HCT116 (cell line): ENCODE data around the gene SETD5. TPM values are rescaled to one million over a fixed set of nuclear protein-coding genes. Genes with fewer than 3 reads are reported as not detected.

ENCODE experiments used
- ATAC-seq: fragments of 200-7000 bp; cut with Tn5 transposase; 2 replicates; pipeline ENCODE4 v1.9.1; 2020; ENCODE audit warnings: mild to moderate bottlenecking, moderate library complexity
- BruUV-seq: library from RNA; stranded (reverse); fragments of 400-500 nt; replicated peaks from 2 replicates; lab custom pipeline; 2021; lab: Mats Ljungman, UMichigan
- CTCF ChIA-PET: fragments of 300-600 bp; sonication (Branson Sonifier 250); formaldehyde crosslinking; loops from one replicate; lab custom pipeline; 2021; ENCODE audit warnings: antibody characterized with exemption; lab: Charles Lee
- POLR2A ChIA-PET: fragments of 300-600, 350-600 bp; sonication (Branson Sonifier 250); formaldehyde crosslinking; loops from one replicate; lab custom pipeline; 2021; ENCODE audit warnings: antibody characterized with exemption; lab: Charles Lee
- RAD21 ChIA-PET, 2 experiments: fragments of 300-600 bp; sonication (Branson Sonifier 250); formaldehyde crosslinking; loops; one replicate each; lab custom pipeline; 2023; ENCODE audit warnings: low total read pairs in 2 of 2; ENCODE audit not compliant: uncharacterized antibody in 2 of 2, unreplicated experiment in 2 of 2, low non-redundant PET in 1 of 2; lab: Charles Lee
- DNase-seq: peaks from one replicate; pipeline ENCODE4 v3.0.0-alpha.2; 2010; ENCODE audit warnings: low read depth, low spot score
- H2AFZ ChIP-seq: fragments of 200-600 bp; shearing (Covaris generic), sonication (generic); 2 replicates; pipeline ENCODE4 v1.6.1; 2017; ENCODE audit warnings: low read depth, mixed run types, mixed read lengths, antibody characterized with exemption, low read length; ENCODE audit not compliant: poor library complexity, severe bottlenecking
- H3K27ac ChIP-seq: 2 replicates; pipeline ENCODE4 v1.5.1; 2012; ENCODE audit warnings: low read depth, low read length
- H3K27me3 ChIP-seq: fragments of 200-600 bp; sonication (generic); 2 replicates; pipeline ENCODE4 v1.6.1; 2016; ENCODE audit warnings: mixed run types, low read length, mixed read lengths; ENCODE audit not compliant: insufficient read depth
- H3K36me3 ChIP-seq, 2 experiments: fragments of 200-500 bp in 1 of 2; fragments of 200-600 bp in 1 of 2; sonication (Bioruptor generic) in 1 of 2; sonication (generic) in 1 of 2; 2 replicates each; pipeline versions ENCODE4 v1.5.1 to v1.6.1; 2014 to 2016; ENCODE audit warnings: low read length in 2 of 2, inconsistent platforms in 1 of 2, mixed read lengths in 1 of 2, mixed run types in 1 of 2; ENCODE audit not compliant: insufficient read depth in 2 of 2, control insufficient read depth in 1 of 2
- H3K4me1 ChIP-seq, 2 experiments: fragments of 200-600 bp in 1 of 2; sonication (generic) in 1 of 2; 2 replicates each; pipeline versions ENCODE4 v1.5.1 to v1.6.1; 2012 to 2017; ENCODE audit warnings: low read length in 2 of 2, inconsistent platforms in 1 of 2, mild to moderate bottlenecking in 1 of 2, mixed read lengths in 1 of 2, mixed run types in 1 of 2, moderate library complexity in 1 of 2; ENCODE audit not compliant: insufficient read depth in 2 of 2, control insufficient read depth in 1 of 2
- H3K4me2 ChIP-seq: fragments of 200-600 bp; sonication (generic); 2 replicates; pipeline ENCODE4 v1.6.1; 2017; ENCODE audit warnings: mixed run types, low read length, mixed read lengths
- H3K4me3 ChIP-seq, 2 experiments: fragments of 200-600 bp in 1 of 2; sonication (generic) in 1 of 2; replicated peaks in 1 of 2; 2 replicates each; pipeline ENCODE4 v1.5.1; 2011 to 2016; ENCODE audit warnings: low read length in 2 of 2, control low read depth in 1 of 2, low read depth in 1 of 2, mild to moderate bottlenecking in 1 of 2, mixed read lengths in 1 of 2, mixed run types in 1 of 2
- H3K79me2 ChIP-seq: fragments of 200-600 bp; sonication (generic); 2 replicates; pipeline ENCODE4 v1.6.1; 2017; ENCODE audit warnings: mild to moderate bottlenecking, mixed run types, low read length, moderate library complexity, mixed read lengths; ENCODE audit not compliant: insufficient read depth
- H3K9ac ChIP-seq: fragments of 200-600 bp; sonication (generic); 2 replicates; pipeline ENCODE4 v1.6.1; 2016; ENCODE audit warnings: low read length, mixed read lengths
- H3K9me2 ChIP-seq: fragments of 200-600 bp; sonication (generic), shearing (Covaris generic); 2 replicates; pipeline ENCODE4 v1.6.1; 2017; ENCODE audit warnings: mixed run types, mild to moderate bottlenecking, moderate library complexity; ENCODE audit not compliant: insufficient read depth
- H3K9me3 ChIP-seq, 2 experiments: fragments of 200-500 bp in 1 of 2; fragments of 200-600 bp in 1 of 2; sonication (Bioruptor generic) in 1 of 2; sonication (generic) in 1 of 2; 2 replicates each; pipeline ENCODE4 v1.6.1; 2014 to 2017; ENCODE audit warnings: low read length in 2 of 2, mixed read lengths in 2 of 2, inconsistent platforms in 1 of 2, low read depth in 1 of 2, mild to moderate bottlenecking in 1 of 2, mixed run types in 1 of 2, moderate library complexity in 1 of 2; ENCODE audit not compliant: control insufficient read depth in 1 of 2, insufficient read depth in 1 of 2
- H4K20me1 ChIP-seq: fragments of 200-600 bp; sonication (generic), shearing (Covaris generic); 2 replicates; pipeline ENCODE4 v1.6.1; 2017; ENCODE audit warnings: mixed run types, mild to moderate bottlenecking, moderate library complexity; ENCODE audit not compliant: insufficient read depth
- POLR2A ChIP-seq: IDR thresholded peaks from 2 replicates; pipeline ENCODE4 v1.7.0; 2011; ENCODE audit warnings: borderline replicate concordance; ENCODE audit not compliant: insufficient read depth, insufficient read length; ENCODE audit errors: extremely low read depth
- RAD21 ChIP-seq: IDR thresholded peaks from 2 replicates; pipeline ENCODE4 v1.6.1; 2012; ENCODE audit warnings: low read depth, mild to moderate bottlenecking
- SP1 ChIP-seq: IDR thresholded peaks from 2 replicates; pipeline ENCODE4 v1.6.1; 2012; ENCODE audit warnings: low read depth
- SRF ChIP-seq: IDR thresholded peaks from 2 replicates; pipeline ENCODE4 v1.6.1; 2012; ENCODE audit warnings: low read depth
- ZFX ChIP-seq: fragments of 450-650 bp; IDR thresholded peaks from 2 replicates; pipeline ENCODE4 v1.6.1; 2017
- ZNF274 ChIP-seq: fragments of 200-500 bp; sonication (Bioruptor generic); IDR thresholded peaks from 2 replicates; pipeline ENCODE4 v1.6.1; 2014; ENCODE audit warnings: mild to moderate bottlenecking, low read depth, low read length, inconsistent platforms
- intact Hi-C: fragments of 100-400 bp; cut with micrococcal nuclease; formaldehyde crosslinking; loops from 2 replicates; pipeline ENCODE4 v1.10.0; 2022
- total RNA-seq: library from RNA; stranded (reverse); gene quantifications from one replicate; pipeline ENCODE4 v1.2.1, GENCODE V29; 2021; ENCODE audit not compliant: unreplicated experiment
- TF ChIP-seq, protein P1 (sequence below): IDR thresholded peaks from 2 replicates; pipeline ENCODE4 v1.6.1; 2012
- TF ChIP-seq, protein P2 (sequence below): IDR thresholded peaks from 2 replicates; pipeline ENCODE4 v1.6.1; 2012
- TF ChIP-seq, protein P3 (sequence below), 3 experiments: fragments of 200-600 bp in 1 of 3; sonication (generic) in 1 of 3; IDR thresholded peaks in 2 of 3; conservative IDR thresholded peaks in 1 of 3; 2 replicates each; pipeline ENCODE4 v1.5.1; 2012 to 2017; ENCODE audit warnings: low read depth in 2 of 3, low read length in 2 of 3, antibody characterized with exemption in 1 of 3, borderline replicate concordance in 1 of 3, control low read depth in 1 of 3, mild to moderate bottlenecking in 1 of 3, mixed read lengths in 1 of 3, mixed run types in 1 of 3, moderate library complexity in 1 of 3; ENCODE audit not compliant: insufficient read depth in 1 of 3

Gene SETD5
- total RNA-seq, 1 experiment from 2014 or later = 141 TPM

DNA sequence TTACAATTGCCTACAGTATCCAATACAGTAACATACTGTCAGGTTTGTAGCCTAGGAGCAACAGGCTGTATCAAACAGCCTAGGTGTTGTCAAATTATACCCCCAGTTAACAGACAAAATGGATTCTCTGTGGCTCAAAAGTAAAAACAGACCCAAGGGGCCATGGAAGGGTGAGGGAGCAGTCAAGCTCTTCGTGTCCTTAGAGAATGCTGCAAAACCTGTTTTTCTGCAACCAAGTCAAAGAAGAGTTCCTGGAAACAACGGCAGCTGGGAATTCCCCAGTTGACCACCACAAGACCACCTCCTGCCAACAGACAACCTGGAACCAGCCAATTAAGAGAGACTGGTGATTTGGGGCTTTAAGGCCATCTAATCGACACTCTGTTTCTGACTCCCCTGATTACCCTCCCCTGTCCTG is 45.7 kb upstream of the SETD5 start:
- no peaks in the 10 kb centered on the region for H3K79me2 ChIP-seq
- RAD21 ChIA-PET = no interaction called here
- ATAC-seq (peak; percentile 26; the same call in 1 of the 2 replicates), DNase-seq (peak; percentile 16)
- H3K9ac ChIP-seq = peak overlapping the region; percentile 32; the same call in 1 of the 2 replicates
- peaks cover 17 to 29% of the 10 kb centered on the region in 2 experiments; a peak in 3 of 4 replicates for H3K4me1 ChIP-seq
- H3K27me3 ChIP-seq = no peaks in the 10 kb centered on the region
- H2AFZ ChIP-seq = no peak overlapping the region
- H3K9me2 ChIP-seq = no peaks in the 10 kb centered on the region
- TF ChIP-seq ZNF274 (no peak), SRF (no peak), SP1 (peak; percentile 48; the same call in 1 of the 2 replicates)
- TF ChIP-seq, protein P1, sequence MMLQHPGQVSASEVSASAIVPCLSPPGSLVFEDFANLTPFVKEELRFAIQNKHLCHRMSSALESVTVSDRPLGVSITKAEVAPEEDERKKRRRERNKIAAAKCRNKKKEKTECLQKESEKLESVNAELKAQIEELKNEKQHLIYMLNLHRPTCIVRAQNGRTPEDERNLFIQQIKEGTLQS = no peak
- TF ChIP-seq, protein P2, sequence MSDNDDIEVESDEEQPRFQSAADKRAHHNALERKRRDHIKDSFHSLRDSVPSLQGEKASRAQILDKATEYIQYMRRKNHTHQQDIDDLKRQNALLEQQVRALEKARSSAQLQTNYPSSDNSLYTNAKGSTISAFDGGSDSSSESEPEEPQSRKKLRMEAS = no peak
- no TSS peak for BruUV-seq
- CTCF ChIA-PET = no interaction called here
- H4K20me1 ChIP-seq = no peaks in the 10 kb centered on the region
- H3K4me2 ChIP-seq = peak overlapping the region; percentile 49
- H3K9me3 ChIP-seq = no peaks in the 10 kb centered on the region
- POLR2A ChIA-PET = no interaction called here
- no peaks in the 10 kb centered on the region for H3K36me3 ChIP-seq
- H3K27ac ChIP-seq = no peak overlapping the region
- no peak overlapping the region for H3K4me3 ChIP-seq
- intact Hi-C loops = loop anchor here (2.0 to 10.0 kb wide), 4 partner anchors 71 to 383 kb away; partner anchors contain the start of genes BRPF1 and MTMR14

DNA sequence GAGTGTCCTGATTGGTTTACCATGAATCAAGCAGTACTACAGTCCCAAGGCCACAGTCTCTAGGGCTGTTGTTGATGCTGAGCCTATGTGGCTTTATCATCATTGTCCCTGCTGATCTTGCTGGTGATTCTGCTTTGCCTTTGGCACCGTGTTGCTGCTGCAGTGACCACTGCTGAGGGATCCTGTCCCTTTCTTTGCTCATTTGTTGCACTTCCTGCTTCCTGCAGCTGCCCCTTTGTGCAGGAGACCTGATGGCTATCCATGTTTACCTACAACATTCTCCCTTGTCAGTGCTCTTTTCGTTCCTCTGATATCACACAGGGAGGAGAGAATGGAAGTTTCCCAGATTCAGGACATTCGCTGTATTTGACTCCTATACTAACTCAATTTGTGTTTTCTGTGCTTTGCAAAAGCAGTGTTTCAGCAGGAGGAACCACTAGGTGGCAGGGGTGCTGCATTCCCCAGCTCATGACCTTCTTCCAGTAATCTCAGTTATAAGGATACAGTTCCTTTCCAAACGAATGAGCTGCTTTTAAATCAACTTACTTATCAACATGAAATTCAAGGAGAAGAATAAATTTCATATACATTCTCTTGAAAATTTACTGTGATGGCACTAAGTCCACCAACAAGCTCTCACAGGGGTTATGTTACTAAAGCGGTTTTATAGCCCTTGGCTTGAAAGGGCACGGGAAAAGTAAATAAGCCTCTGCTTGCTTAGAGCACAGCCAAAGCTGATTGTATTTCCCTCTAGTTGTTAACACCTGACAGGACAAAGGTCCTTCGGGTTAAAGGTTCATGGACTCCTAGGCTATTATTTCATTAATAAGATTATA is 44.3 kb upstream of the SETD5 start:
- no peaks in the 10 kb centered on the region for H3K79me2 ChIP-seq
- H3K27me3 ChIP-seq = no peaks in the 10 kb centered on the region
- ChIA-PET RAD21 (interaction anchor here in 1 of 2 experiments (0.8 kb wide), 1 partner anchor 381 kb away, joined by 3 read pairs; no protein-coding TSS in a partner anchor), POLR2A (interaction anchor here (0.9 to 1.1 kb wide), 2 partner anchors 10 to 42 kb away, joined by 4 read pairs; partner anchors contain the start of gene THUMPD3), CTCF (interaction anchor here (0.6 to 1.9 kb wide), 9 partner anchors 9 to 375 kb away, joined by 3 to 16 read pairs (median 3); partner anchors contain the start of gene THUMPD3)
- H2AFZ ChIP-seq = no peak overlapping the region
- no peaks in the 10 kb centered on the region for H3K9me3 ChIP-seq
- H4K20me1 ChIP-seq = no peaks in the 10 kb centered on the region
- no peaks in the 10 kb centered on the region for H3K9me2 ChIP-seq
- peaks cover 17 to 29% of the 10 kb centered on the region in 2 experiments; a peak in 3 of 4 replicates for H3K4me1 ChIP-seq
- BruUV-seq = no TSS peak
- no peak overlapping the region for H3K4me3 ChIP-seq
- no peaks in the 10 kb centered on the region for H3K36me3 ChIP-seq
- ATAC-seq (peak; percentile 88), DNase-seq (peak; percentile 21)
- no peak overlapping the region for H3K9ac ChIP-seq
- no peak overlapping the region for H3K27ac ChIP-seq
- intact Hi-C loops = loop anchor here (2.0 to 10.0 kb wide), 4 partner anchors 70 to 382 kb away; partner anchors contain the start of genes BRPF1 and MTMR14
- no peak overlapping the region for H3K4me2 ChIP-seq
- TF ChIP-seq, protein P3, sequence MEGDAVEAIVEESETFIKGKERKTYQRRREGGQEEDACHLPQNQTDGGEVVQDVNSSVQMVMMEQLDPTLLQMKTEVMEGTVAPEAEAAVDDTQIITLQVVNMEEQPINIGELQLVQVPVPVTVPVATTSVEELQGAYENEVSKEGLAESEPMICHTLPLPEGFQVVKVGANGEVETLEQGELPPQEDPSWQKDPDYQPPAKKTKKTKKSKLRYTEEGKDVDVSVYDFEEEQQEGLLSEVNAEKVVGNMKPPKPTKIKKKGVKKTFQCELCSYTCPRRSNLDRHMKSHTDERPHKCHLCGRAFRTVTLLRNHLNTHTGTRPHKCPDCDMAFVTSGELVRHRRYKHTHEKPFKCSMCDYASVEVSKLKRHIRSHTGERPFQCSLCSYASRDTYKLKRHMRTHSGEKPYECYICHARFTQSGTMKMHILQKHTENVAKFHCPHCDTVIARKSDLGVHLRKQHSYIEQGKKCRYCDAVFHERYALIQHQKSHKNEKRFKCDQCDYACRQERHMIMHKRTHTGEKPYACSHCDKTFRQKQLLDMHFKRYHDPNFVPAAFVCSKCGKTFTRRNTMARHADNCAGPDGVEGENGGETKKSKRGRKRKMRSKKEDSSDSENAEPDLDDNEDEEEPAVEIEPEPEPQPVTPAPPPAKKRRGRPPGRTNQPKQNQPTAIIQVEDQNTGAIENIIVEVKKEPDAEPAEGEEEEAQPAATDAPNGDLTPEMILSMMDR (IDR thresholded peaks at IDR 0.05 in 2 of 3, conservative IDR thresholded peaks at IDR 0.05 in 1 of 3; ENCODE audit: borderline replicate concordance in 1 of 3, insufficient read depth in 1 of 3, low read depth in 2 of 3, low read length in 2 of 3) = peak; percentile 68 to 95 (median 86); a peak in 5 of 6 replicates
- TF ChIP-seq RAD21 = peak; percentile 93
- no peak for TF ChIP-seq ZFX
- TF ChIP-seq POLR2A = no peak
